ENCODE measurements around the gene PYDC2. TPM values are rescaled to one million over a fixed set of nuclear protein-coding genes. Genes with fewer than 3 reads are reported as not detected.
A peak's percentile ranks its signal among the peaks of the same experiment; 100 is the strongest.
"Not testable (repeated sequence)": the region's sequence is repeated elsewhere in the genome, so short reads cannot be mapped to it uniquely, and the experiment has no call there.

The PYDC2 gene
- total RNA-seq, 2 donors from 2014 or later, result not detected

- H3K27me3 ChIP-seq (replicated peaks; ENCODE audit: insufficient read depth), result no peaks in the 10 kb centered on the region
- WGBS, result 7% methylated on average over 4 of the region's 4 CpGs
- H3K4me3 ChIP-seq, result no peak overlapping the region
- DNase-seq (ENCODE audit: low spot score), result peak; percentile 8
- no peaks in the 10 kb centered on the region for H3K9me3 ChIP-seq
- no peak overlapping the region for H3K27ac ChIP-seq
- intact Hi-C loops (cut with DNase I), result no loop called here
- H3K36me3 ChIP-seq, result no peaks in the 10 kb centered on the region
- no peaks in the 10 kb centered on the region for H3K4me1 ChIP-seq (replicated peaks)
- TF ChIP-seq CTCF (IDR thresholded peaks at IDR 0.05), result no peak
- TF ChIP-seq POLR2AphosphoS5 (IDR thresholded peaks at IDR 0.05), result peak; percentile 51
- no peak for TF ChIP-seq POLR2A (IDR thresholded peaks at IDR 0.05)
These were observed 12.8 kb downstream of the PYDC2 start for GRCh38 chr3:191473661-191474198.

- no peaks in the 10 kb centered on the region for H3K36me3 ChIP-seq
- no peaks in the 10 kb centered on the region for H3K4me1 ChIP-seq (replicated peaks)
- no peaks in the 10 kb centered on the region for H3K9me3 ChIP-seq
- H3K27ac ChIP-seq, result no peak overlapping the region
- H3K4me3 ChIP-seq, result no peak overlapping the region
- 35% methylated on average over 4 of the region's 4 CpGs for WGBS
- DNase-seq (ENCODE audit: low spot score), result no peak
- no peaks in the 10 kb centered on the region for H3K27me3 ChIP-seq (replicated peaks; ENCODE audit: insufficient read depth)
- intact Hi-C loops (cut with DNase I), result no loop called here
- TF ChIP-seq POLR2A (IDR thresholded peaks at IDR 0.05) (no peak), CTCF (IDR thresholded peaks at IDR 0.05) (no peak)
These were observed 15.3 kb downstream of the PYDC2 start for GRCh38 chr3:191476066-191476772.

GRCh38 chr3:191483994-191484393 is 23.0 kb downstream of the PYDC2 start:
- H3K36me3 ChIP-seq; H3K27me3 ChIP-seq (replicated peaks; ENCODE audit: insufficient read depth); H3K27ac ChIP-seq; H3K4me3 ChIP-seq; H3K4me1 ChIP-seq (replicated peaks); intact Hi-C loops (cut with DNase I); DNase-seq (ENCODE audit: low spot score); H3K9me3 ChIP-seq: not testable (repeated sequence)
- 87% methylated on average over 2 of the region's 2 CpGs for WGBS

GRCh38 chr3:191484461-191484860 is 23.5 kb downstream of the PYDC2 start:
- no peak overlapping the region for H3K4me3 ChIP-seq
- no peaks in the 10 kb centered on the region for H3K9me3 ChIP-seq
- TF ChIP-seq POLR2A (IDR thresholded peaks at IDR 0.05) (no peak), POLR2AphosphoS5 (IDR thresholded peaks at IDR 0.05) (no peak), CTCF (IDR thresholded peaks at IDR 0.05) (no peak)
- WGBS, result 98% methylated on average over 3 of the region's 3 CpGs
- intact Hi-C loops (cut with DNase I), result no loop called here
- H3K27ac ChIP-seq, result no peak overlapping the region
- H3K36me3 ChIP-seq, result no peaks in the 10 kb centered on the region
- H3K27me3 ChIP-seq (replicated peaks; ENCODE audit: insufficient read depth), result no peaks in the 10 kb centered on the region
- no peaks in the 10 kb centered on the region for H3K4me1 ChIP-seq (replicated peaks)
- DNase-seq (ENCODE audit: low spot score), result no peak

GRCh38 chr3:191492601-191493000 is 31.6 kb downstream of the PYDC2 start:
- intact Hi-C loops (cut with DNase I), result no loop called here
- H3K27me3 ChIP-seq (replicated peaks; ENCODE audit: insufficient read depth), result no peaks in the 10 kb centered on the region
- H3K36me3 ChIP-seq, result no peaks in the 10 kb centered on the region
- TF ChIP-seq POLR2A (IDR thresholded peaks at IDR 0.05) (no peak), CTCF (IDR thresholded peaks at IDR 0.05) (no peak), POLR2AphosphoS5 (IDR thresholded peaks at IDR 0.05) (no peak)
- no peaks in the 10 kb centered on the region for H3K4me1 ChIP-seq (replicated peaks)
- no peak overlapping the region for H3K4me3 ChIP-seq
- WGBS, result 75% methylated on average over 1 of the region's 1 CpG
- no peak overlapping the region for H3K27ac ChIP-seq
- no peaks in the 10 kb centered on the region for H3K9me3 ChIP-seq
- no peak for DNase-seq (ENCODE audit: low spot score)
